Thyroid gland (tissue), 4 donors: ENCODE data around the gene GDPD4.

ENCODE experiments used
- CTCF ChIP-seq, 6 experiments: fragments of 200-600 bp in 3 of 6; fragments of 450-650 bp in 3 of 6; sonication (generic) in 3 of 6; IDR thresholded peaks; one replicate each; pipeline ENCODE4 v1.5.1; 2016 to 2019; ENCODE audit warnings: antibody characterized with exemption in 6 of 6, mild to moderate bottlenecking in 2 of 6, inconsistent platforms in 1 of 6, moderate library complexity in 1 of 6
- POLR2A ChIP-seq, 2 donors: fragments of 450-650 bp; IDR thresholded peaks; one replicate each; pipeline ENCODE4 v1.6.1; 2017; ENCODE audit warnings: antibody characterized with exemption in 2 of 2, mild to moderate bottlenecking in 2 of 2, moderate library complexity in 1 of 2

GRCh38 chr11:77211594-77212251, 89.8 kb downstream of the GDPD4 start:
- TF ChIP-seq CTCF (IDR thresholded peaks at IDR 0.05): no peak
- TF ChIP-seq POLR2A (IDR thresholded peaks at IDR 0.05): no peak
